NCI-H128 (cell line): ENCODE results near the gene ALDH1A1.

ENCODE experiments used
- DNase-seq: peaks from one replicate; lab custom pipeline; 2025; ENCODE audit not compliant: unreplicated experiment; lab: John Stamatoyannopoulos, UW

ALDH1A1 gene

DNA sequence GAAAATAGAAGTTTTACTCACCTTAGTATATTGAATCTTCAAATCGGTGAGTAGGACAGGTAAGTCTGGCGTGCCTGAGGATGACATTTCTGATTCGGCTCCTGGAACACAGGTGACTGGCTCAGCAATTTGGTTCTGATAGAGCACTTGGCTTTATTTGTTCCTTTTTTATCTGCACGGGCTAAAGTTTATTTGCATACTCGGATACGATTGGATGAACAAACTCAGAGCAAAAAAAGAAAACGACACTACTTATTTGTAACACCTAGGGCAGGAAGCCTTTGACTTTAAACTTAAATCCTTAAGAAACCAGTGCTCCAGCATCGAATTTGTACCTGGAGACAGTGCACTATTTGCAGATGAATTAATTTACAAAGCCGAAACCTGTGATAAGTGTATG is at the start of gene ALDH1A1:
TSS of gene ALDH1A1 (minus strand) at position 140 of the 400 bp plus-strand sequence. CDS start at position 87, 53 bp downstream.
- no peak for DNase-seq

DNA sequence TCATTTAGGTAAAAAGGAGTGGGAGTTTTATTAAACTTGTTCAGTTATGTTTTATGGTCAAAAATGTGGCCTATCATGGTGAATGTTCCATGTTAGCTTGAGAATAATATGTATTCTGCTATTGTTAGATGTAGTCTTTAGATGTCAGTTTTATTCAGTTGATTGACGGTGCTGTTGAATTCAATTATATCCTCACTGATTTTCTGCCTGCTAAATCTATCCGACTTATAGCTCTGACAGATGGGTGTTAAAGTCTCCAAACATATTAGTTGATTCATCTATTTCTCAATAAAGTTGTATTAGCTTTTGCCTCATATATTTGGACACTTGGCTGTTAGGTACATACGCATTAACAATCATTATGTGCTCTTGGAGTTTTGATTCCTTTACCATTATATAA is 49.0 kb upstream of the ALDH1A1 start:
- no peak for DNase-seq

DNA sequence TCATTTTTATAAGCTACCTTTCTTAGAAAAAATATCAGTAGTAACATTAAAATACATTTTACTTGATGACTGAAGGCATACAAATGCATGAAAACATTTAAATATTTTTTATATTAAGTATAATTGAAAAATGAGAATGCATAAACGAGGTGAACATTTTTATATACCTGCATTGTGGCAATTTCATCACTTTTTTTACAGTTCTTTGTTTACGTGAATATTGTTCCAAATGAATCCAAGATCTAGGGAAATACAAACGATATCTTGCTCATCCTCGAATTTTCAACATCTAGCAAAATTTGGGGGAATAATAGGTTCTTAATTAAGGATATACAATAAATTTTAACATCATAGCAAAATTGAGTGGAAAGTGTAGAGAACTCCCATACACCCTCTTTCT is 45.5 kb upstream of the ALDH1A1 start:
- no peak for DNase-seq

DNA sequence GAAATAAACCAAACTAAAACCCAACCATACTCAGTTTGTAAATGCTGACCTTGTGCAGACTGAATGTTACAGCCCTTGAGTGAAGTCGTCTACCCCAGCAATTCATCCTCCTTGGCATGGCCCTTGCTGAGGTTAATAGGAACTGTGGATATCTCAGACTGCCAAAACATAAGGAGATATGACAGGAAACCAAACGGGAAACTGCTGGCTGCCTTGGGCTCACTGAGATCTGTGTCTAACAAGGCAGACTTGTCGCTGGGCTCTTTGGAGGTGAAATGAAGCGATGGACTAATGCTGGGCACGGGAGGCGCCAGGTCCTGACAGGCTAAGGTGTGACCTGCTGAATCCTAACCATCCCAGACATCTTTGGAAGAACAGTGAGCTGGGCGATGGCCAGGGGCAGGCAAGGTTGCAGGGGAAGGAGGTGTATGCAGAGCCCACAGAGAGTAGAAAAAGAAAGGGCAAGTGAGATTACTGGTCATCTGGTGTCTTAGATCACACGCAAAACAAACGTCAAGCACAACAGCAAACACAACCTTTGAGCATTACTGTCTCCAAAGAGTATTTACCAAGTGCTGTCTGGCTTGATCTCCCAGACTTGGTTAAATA is 44.6 kb upstream of the ALDH1A1 start:
- DNase-seq, result no peak

DNA sequence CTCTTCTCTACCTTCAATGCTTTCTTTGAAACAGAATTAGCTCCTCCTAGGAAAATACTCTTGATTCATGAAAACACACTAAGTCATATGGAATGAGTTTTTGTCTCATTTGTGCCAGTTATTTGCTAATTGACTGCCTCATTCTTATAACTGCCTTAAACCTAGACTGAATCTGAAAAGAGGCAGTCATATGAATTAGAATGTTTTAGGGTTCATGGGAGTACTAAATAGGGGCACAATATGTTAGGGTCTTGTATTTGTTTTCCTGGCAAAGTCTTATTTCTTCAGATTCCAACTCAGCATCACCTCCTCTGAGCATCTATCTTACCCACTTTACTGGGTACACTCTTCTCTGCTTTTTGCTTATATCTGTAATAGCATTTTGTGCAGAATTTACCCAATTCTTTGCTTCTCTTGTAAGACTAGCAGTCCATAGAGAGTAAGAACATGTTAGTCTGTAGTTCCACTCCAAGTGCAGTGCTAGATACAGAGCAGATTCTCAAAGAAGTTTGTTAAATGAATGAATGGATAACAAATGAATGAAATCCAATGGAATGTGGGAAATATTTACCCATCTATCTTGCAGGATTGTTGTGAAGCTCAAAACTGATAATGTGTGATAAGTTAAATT is 43.9 kb upstream of the ALDH1A1 start:
- DNase-seq, result no peak

DNA sequence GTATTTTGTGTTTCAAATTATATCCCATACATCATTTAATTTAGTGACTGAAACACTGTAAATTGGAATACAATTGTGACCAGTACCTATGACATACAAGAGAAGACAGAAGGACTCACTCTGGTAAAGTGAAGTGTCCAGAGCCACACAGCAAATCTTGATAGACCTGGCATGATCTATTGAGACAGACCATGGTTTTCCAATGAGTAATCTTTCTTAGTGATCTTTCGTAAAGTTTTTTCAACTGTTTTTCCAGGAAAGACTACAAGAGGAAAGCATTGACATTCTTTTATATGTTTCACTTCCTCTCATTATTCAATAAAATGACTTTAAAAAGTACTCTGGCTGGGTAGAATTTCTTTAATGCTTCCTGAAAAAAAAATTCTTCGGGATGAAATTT is 43.3 kb upstream of the ALDH1A1 start:
- DNase-seq, result no peak

DNA sequence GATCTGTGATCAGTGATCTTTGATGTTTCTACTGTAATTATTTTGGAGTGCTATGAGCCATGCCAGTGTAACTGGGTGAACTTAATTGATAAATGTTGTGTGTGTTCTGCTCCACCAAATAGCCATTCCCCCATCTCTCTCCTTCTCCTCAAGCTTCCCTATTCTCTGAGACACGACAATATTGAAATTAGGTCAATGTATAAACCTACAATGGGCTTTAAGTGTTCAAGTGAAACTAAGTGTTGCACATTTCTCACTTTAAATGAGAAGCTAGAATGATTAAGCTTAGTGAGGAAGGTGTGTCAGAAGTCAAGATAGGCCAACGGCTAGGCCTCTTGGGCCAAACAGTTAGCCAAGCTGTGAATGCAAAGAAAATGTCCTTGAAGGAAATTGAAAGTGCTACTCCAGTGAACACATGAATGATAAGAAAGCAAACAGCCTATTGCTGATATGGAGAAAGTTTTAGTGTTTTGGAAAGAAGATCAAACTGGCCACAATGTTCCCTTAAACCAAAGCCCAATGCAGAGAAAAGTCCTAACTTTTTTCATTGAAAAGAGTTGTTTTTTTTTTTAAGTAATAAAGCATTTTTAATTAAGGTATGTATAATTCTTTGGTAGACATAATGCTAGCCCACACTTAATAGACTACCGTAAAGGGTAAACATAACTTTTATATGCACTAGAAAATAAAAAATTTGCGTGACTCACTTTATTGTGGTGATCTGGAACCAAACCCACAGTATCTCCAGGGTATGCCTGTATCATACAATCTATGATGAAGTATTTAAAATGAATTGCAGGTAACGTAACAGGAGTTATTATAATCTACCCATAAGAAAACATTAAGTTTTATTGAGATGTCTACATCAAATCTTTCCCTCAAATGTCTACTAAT is 42.5 kb upstream of the ALDH1A1 start:
- no peak for DNase-seq

DNA sequence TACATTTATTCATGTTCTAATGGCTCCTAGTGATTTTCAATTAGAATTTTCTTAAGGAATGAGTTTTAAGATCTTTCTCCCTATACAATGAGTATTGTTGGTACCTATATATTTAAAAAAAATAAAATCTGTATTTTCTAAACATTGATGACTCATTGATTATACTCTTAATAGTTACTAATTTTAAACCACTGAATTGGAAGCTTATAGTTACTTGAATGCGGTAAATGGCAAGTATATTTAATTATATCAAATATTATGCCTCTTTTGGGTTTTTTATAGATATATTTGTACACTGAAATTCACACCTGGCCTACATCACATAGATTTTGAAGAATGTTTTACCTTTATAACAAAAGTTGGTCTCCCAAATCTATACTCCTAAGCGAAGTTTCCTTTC is 38.9 kb upstream of the ALDH1A1 start:
- DNase-seq, result no peak

DNA sequence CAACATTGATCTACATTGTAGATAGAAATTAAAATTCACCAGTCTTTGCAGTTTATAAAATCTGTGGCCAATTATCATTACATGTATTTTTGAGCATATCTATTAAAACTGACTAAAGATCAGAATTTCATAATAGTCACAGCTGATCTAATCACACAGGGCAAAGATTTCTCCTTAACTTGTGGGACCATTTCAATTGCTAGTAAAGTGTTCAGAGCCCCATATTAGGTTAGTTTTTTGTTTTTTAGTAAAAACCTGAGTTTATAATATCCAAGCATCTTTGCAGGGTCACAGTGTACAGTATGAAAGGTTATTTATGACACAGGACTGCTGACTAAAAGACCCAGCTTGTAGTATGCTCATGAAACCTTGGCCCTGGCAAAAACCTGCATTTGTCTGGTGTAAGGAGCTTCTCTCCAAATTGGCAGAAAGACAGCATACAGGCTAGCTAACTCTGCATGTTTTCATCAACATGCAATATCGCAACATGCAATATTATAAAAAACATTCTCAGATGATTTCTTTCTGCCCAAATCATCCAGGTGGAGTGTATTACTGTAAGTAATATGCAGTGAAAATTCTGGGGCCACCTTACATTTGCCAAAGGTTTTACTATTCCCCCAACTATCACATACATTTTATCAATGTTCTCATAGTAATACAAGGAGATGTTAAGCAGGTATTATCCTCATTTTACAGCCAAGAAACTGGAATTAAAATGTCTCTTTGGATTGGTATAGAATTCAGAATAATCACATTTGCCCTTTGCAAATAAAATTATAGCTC is 37.7 kb upstream of the ALDH1A1 start:
- no peak for DNase-seq

DNA sequence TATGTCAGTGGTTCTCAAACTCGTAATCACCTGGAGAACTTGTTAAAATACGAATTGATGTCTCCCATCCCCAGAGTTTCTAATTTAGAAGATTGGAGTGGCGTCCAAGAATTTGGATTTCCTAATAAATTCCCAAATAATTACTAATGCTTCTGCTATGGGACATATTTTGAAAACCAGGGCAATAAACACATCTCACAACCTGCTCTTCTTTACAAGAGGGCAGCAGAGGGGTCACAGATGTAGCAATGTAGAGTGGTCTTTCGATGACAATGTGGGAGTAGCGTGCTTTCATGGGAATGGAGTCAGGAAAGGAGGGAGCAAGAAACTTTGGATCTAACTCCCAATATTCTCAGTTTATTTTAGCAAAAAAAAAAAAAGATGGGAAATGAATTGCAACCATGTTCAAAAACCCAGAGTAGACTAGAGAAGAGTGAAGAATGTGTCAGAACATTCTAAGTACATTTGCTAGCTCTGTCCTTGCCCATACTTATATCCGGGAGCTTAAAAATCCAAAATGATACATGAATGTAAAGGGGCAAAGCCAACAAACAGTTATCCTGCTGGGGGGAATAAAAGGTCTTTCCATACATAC is 33.8 kb upstream of the ALDH1A1 start:
- no peak for DNase-seq

DNA sequence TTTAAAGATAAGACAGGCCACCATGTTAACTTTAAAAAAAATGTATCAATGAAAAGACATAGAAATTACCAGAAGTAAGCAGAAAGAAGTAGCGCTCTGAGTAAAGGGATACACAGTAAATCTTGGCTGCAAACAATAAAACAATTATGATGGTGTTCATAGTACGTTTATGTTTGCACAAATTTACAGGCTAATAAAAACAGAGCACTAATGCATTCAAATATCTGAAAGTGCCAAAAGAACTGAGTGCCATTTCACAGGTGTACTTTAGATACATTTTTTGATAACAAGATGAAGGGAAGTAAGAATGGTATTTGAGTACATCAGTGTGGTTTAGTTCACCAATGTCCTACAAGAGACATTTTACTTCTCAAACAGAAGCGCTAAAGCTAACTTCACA is 32.9 kb upstream of the ALDH1A1 start:
- DNase-seq, result no peak

DNA sequence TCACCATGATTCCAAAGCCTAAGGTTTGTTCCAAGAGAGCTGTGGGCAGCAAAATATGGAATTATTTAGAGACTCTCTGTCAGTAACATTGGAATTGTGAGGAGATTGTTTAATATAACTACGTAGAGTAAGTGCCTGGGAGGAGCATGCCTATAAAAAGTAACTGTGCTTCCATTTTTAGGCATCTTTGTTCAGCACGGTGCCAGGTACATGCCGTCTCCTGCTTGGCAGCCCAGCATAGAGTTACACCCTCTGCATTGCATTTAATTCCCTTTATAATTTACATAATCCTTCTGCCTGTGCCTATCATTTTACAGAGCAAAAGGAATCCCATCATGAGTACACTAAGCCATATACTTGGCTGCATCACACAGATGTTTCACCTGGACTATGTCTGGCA is 32.1 kb upstream of the ALDH1A1 start:
- DNase-seq, result no peak

DNA sequence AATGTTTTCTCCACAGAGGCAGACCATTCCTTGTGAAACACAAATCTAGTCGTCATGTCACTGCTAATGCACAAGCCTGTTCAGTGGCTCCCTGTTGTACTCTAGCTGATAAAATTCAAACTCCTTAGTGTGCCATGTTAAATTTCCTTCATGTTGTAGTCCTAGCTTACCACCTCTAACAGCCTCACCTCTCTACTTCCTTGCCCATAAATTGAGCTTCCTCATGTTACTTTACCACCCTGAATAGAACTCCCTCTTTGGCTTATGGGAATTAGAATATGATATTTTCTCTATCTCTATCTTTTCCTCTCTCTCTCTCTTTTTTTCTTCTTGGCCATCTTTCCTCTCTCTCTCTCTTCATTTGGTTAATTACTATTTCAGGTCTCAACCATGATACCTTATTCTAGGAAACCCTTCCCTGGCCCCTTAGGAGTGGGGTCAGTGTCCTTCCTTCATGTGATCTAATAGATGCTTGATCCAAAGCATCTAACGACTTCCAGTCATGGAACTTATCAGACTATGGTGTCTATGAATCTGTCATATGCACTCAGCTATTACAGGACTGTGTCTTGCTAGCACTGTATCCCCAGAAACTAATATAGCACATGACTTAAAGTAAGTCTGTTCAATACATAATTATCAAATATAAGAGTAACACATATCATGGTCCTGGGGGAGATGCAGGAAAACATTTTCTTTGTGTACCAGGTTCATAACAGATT is 31.5 kb upstream of the ALDH1A1 start:
- DNase-seq, result no peak

DNA sequence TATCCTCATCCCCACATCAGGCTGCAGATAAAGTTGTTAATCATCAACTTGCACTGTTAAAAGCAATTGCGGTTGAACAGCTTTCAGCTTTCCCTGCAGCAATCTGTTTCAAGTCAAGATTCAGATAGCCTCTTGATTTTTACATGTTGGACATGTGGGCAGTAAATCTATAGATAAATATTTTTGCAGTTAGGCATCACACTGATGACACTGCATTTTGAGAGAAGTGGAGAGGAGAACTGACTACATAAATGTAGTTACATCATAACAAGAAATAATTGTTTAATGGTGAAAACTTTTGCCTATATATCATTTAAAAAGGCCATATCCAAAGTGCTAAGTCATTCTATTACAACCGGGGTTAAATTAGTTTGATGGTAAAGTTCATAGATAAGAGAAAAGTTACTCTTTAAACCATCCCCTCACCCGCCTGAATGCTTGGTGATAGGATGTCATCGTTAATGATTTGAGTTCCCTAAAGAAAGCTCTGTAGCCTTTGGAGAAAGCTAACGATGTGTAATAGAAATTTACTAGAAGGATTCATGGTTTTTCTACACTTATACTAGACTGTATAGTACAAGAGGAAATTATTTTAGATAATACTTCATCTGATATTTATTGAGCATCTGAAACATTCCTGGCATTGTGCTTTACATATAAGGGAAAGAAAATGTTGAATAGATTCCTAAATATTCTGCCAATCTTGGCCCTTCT is 30.8 kb upstream of the ALDH1A1 start:
- DNase-seq, result no peak

DNA sequence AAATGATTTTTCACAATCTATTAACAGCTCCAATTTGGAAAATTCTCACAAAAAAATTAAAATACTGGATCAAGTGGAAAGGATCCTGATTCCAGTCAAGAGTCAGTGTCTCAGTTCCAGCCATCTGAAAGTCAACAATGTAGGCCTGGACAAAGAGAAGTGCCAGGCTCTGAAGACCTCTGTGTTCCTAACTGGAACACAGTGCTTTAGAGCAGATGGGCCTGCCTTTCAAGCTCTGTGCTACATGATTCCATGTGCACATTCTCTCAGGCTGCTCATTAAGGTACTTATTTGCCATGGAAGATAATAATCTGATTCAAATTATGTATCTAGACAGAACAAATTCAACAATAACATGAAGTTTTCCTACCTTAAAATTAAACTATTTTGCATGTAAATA is 30.2 kb upstream of the ALDH1A1 start:
- DNase-seq, result no peak

DNA sequence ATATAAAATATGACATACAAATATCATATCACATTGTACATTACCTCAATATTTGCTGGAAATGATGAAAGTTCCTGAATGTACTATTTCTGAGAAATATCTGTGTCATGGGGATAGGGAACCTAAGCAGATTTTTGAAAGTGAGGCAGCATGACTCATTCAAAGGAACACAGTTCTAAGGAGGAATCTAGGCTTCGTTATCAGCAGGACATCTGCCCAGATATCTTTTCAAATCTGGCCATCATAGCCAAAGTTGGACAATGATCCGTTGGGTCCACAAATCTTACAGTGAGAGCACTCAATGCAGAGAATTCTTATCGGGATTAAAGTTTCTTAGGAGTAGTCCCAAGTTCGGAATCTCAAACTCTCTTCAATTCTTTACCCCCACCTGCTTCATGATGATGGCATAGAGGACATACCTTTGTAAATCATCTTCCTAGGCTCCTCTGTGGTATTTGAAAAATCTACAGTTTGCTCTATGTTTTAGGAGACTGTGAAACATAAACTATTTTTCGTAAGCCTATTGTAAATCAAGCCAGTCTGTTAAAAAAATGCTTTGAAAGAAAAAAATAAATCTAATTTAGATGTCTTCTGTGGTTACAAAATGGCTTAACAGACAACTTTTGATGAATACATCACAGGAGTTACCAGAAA is 29.4 kb upstream of the ALDH1A1 start:
- no peak for DNase-seq

DNA sequence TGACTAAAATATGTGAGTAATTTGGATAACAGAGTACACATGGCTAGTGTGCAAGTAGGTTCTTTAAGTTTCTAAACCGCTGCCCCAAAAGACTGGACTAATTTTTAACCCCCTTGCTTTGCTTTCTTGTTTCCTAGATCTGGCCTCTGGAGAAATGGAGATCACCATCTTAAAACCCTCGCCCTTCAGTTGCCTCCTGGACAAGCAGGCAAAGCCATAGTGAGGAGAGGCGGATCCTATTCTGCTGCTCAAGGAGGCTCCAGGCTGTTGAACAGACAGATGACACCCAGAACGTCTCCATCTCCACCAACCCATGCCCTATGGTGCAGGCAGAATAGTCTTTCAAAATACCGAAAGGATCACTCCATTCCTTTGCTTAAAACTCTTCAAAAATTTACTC is 28.6 kb upstream of the ALDH1A1 start:
- no peak for DNase-seq

DNA sequence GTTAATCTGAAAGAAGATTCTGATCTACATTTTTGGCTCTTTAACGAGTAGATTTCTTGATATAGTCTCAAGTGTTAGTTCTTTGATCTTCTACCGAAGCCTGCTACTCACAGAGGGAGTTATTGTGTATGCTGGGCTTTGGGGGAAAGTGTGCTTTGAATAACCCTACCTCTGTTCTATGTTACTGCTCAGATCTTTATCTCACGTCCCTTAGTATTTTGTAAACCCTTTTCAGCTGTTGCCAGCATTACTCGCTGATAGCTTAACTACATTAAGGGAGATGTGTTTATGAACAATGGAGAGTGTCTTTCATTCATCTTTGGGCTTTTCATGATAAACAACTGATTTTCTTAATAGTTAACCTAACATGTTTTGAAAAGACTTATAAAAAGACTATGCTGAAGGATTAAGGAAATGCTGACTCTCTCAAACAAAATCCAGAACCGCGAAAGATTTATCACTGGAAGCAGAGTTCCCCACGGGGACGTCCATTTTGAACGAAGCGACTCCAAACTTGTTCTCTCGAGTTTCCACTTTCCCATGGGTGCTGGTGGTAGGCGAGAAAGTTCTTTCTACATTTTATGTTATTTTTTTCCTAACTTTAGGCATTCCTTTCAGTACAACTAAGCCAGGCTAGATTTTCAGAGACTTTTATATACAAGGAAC is 27.9 kb upstream of the ALDH1A1 start:
- no peak for DNase-seq

DNA sequence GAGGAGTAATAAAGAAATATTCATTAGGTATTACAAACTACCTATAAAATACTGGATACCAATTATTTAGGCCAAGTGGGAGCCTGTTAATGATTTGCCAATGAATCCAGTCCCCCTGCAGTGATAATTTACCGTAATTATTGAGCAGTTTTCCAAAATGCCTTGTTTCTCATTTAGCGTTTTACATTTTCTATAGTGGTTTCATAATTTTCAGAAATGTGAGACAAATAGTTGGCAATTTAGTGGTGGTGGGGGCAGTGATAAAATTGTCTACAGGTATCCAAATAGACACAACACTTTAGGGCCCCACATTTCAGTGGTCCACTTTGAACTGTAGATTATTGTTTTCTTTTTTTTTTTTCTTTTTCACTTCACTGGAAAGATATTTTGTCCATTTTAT is 27.3 kb upstream of the ALDH1A1 start:
- no peak for DNase-seq
